Tibial nerve (tissue), 4 donors: ENCODE measurements around the gene OGDHL. TPM values are rescaled to one million over a fixed set of nuclear protein-coding genes. Genes with fewer than 3 reads are reported as not detected.

ENCODE experiments used
- DNase-seq, 2 donors: peaks; one replicate each; pipeline ENCODE4 v3.0.0-alpha.2; 2019; ENCODE audit warnings: low spot score in 2 of 2
- H3K27ac ChIP-seq, 4 donors: fragments of 200-600 bp; sonication (generic) in 3 of 4; one replicate each; pipeline ENCODE4 v1.5.1; 2017 to 2019; ENCODE audit warnings: mild to moderate bottlenecking in 1 of 4
- H3K27me3 ChIP-seq, 2 donors: fragments of 200-600 bp; sonication (generic) in 1 of 2; one replicate each; pipeline versions ENCODE4 v1.5.1 to v1.6.0; 2017 to 2019
- H3K36me3 ChIP-seq, 3 donors: fragments of 200-600 bp; sonication (generic); one replicate each; pipeline ENCODE4 v1.5.1; 2018 to 2019
- H3K4me1 ChIP-seq, 4 donors: fragments of 200-600 bp; sonication (generic) in 3 of 4; one replicate each; pipeline ENCODE4 v1.5.1; 2017 to 2019
- H3K4me3 ChIP-seq, 4 donors: fragments of 200-600 bp; sonication (generic) in 3 of 4; one replicate each; pipeline ENCODE4 v1.5.1; 2017 to 2019; ENCODE audit warnings: mild to moderate bottlenecking in 1 of 4, moderate library complexity in 1 of 4
- H3K9me3 ChIP-seq, 4 donors: fragments of 200-600 bp; sonication (generic) in 3 of 4; one replicate each; pipeline ENCODE4 v1.5.1; 2017 to 2019
- CTCF ChIP-seq, 5 experiments: fragments of 200-600 bp in 3 of 5; fragments of 450-650 bp in 2 of 5; sonication (generic) in 3 of 5; IDR thresholded peaks; one replicate each; pipeline ENCODE4 v1.5.1; 2016 to 2019; ENCODE audit warnings: antibody characterized with exemption in 5 of 5, mild to moderate bottlenecking in 3 of 5, moderate library complexity in 2 of 5
- EP300 ChIP-seq, 2 donors: sonication (generic); formaldehyde crosslinking; IDR thresholded peaks; one replicate each; pipeline ENCODE4 v1.6.1; 2017; ENCODE audit warnings: antibody characterized with exemption in 2 of 2, mild to moderate bottlenecking in 1 of 2
- POLR2A ChIP-seq, 2 donors: fragments of 450-650 bp; IDR thresholded peaks; one replicate each; pipeline ENCODE4 v1.6.1; 2017; ENCODE audit warnings: antibody characterized with exemption in 2 of 2, mild to moderate bottlenecking in 2 of 2, moderate library complexity in 2 of 2
- WGBS, 2 donors: methylation state at CpG; one replicate each; pipeline ENCODE4 v1.1.5; 2018; 5-methylcytosine and 5-hydroxymethylcytosine counted together
- total RNA-seq, 4 donors: library from RNA; depleted of rRNA; stranded (reverse); fragments of >200 nt; gene quantifications; one replicate each; pipeline ENCODE4 v1.1.0, GENCODE V29; 2016

Gene OGDHL
- total RNA-seq, 4 donors from 2014 or later = not detected

- Histone ChIP-seq H3K4me3 (no peak overlapping the region), H3K9me3 (peaks cover 0 to 4% (median 0%) of the 10 kb centered on the region in 4 donors), H3K27ac (no peak overlapping the region), H3K27me3 (no peaks in the 10 kb centered on the region), H3K4me1 (no peaks in the 10 kb centered on the region), H3K36me3 (no peaks in the 10 kb centered on the region)
- WGBS, 2 donors = 14 to 16% methylated on average over 3 of the region's 3 CpGs
- no peak for DNase-seq
- TF ChIP-seq EP300 (IDR thresholded peaks at IDR 0.05) = no peak
- TF ChIP-seq CTCF (IDR thresholded peaks at IDR 0.05) = no peak
- no peak for TF ChIP-seq POLR2A (IDR thresholded peaks at IDR 0.05)
These were observed 61.1 kb downstream of the OGDHL start for GRCh38 chr10:49700997-49701396.

GRCh38 chr10:49700211-49700610 is 61.9 kb downstream of the OGDHL start:
- Histone ChIP-seq H3K27ac (no peak overlapping the region), H3K4me1 (no peaks in the 10 kb centered on the region), H3K27me3 (no peaks in the 10 kb centered on the region), H3K36me3 (no peaks in the 10 kb centered on the region), H3K9me3 (no peaks in the 10 kb centered on the region), H3K4me3 (no peak overlapping the region)
- TF ChIP-seq EP300 (IDR thresholded peaks at IDR 0.05) (no peak), POLR2A (IDR thresholded peaks at IDR 0.05) (no peak), CTCF (IDR thresholded peaks at IDR 0.05) (no peak)
- WGBS, 2 donors = 80 to 83% methylated on average over 3 of the region's 3 CpGs
- no peak for DNase-seq

- Histone ChIP-seq H3K9me3 (no peaks in the 10 kb centered on the region), H3K36me3 (no peaks in the 10 kb centered on the region), H3K27me3 (no peaks in the 10 kb centered on the region), H3K4me1 (no peaks in the 10 kb centered on the region), H3K4me3 (no peak overlapping the region), H3K27ac (no peak overlapping the region)
- TF ChIP-seq EP300 (IDR thresholded peaks at IDR 0.05) = no peak
- TF ChIP-seq CTCF (IDR thresholded peaks at IDR 0.05) = no peak
- TF ChIP-seq POLR2A (IDR thresholded peaks at IDR 0.05) = no peak
- 73 to 79% methylated on average over 9 of the region's 9 CpGs for whole genome bisulfite sequencing, 2 donors
- no peak for DNase-seq
These were observed 63.4 kb downstream of the OGDHL start for GRCh38 chr10:49698679-49699078.

- no peaks in the 10 kb centered on the region for H3K36me3 ChIP-seq
- H3K27me3 ChIP-seq = no peaks in the 10 kb centered on the region
- TF ChIP-seq CTCF (IDR thresholded peaks at IDR 0.05) (no peak), POLR2A (IDR thresholded peaks at IDR 0.05) (no peak), EP300 (IDR thresholded peaks at IDR 0.05) (no peak)
- no peak overlapping the region for H3K27ac ChIP-seq
- 76% methylated on average over 7 of the region's 7 CpGs for WGBS, 2 donors
- H3K9me3 ChIP-seq = no peaks in the 10 kb centered on the region
- no peak overlapping the region for H3K4me3 ChIP-seq
- DNase-seq = no peak
- H3K4me1 ChIP-seq = no peaks in the 10 kb centered on the region
These were observed 65.8 kb downstream of the OGDHL start for GRCh38 chr10:49696311-49696710.

- no peaks in the 10 kb centered on the region for H3K9me3 ChIP-seq
- peaks cover 0 to 9% of the 10 kb centered on the region in 2 donors for H3K27me3 ChIP-seq
- no peaks in the 10 kb centered on the region for H3K36me3 ChIP-seq
- DNase-seq = no peak
- H3K4me1 ChIP-seq = no peaks in the 10 kb centered on the region
- no peak overlapping the region for H3K4me3 ChIP-seq
- no peak overlapping the region for H3K27ac ChIP-seq
- WGBS, 2 donors = 84 to 89% methylated on average over 6 of the region's 6 CpGs
- TF ChIP-seq CTCF (IDR thresholded peaks at IDR 0.05) (no peak), POLR2A (IDR thresholded peaks at IDR 0.05) (no peak), EP300 (IDR thresholded peaks at IDR 0.05) (no peak)
These were observed 67.7 kb downstream of the OGDHL start for GRCh38 chr10:49694466-49694865.
